H1 (cell line): ENCODE results near the gene OGFR. TPM values are rescaled to one million over a fixed set of nuclear protein-coding genes. Genes with fewer than 3 reads are reported as not detected.

Experiments
- CHD7 ChIP-seq: fragments of 300-600 bp; sonication (generic); IDR thresholded peaks from 2 replicates; pipeline ENCODE4 v1.7.1; 2012; ENCODE audit warnings: low read length, moderate library complexity, mild to moderate bottlenecking, inconsistent platforms; ENCODE audit not compliant: insufficient replicate concordance
- MAFK ChIP-seq: IDR thresholded peaks from 2 replicates; pipeline ENCODE4 v1.6.1; 2012; ENCODE audit warnings: low read depth, mild to moderate bottlenecking, improper control_type of control experiment, low read length
- POLR2A ChIP-seq, 2 experiments: IDR thresholded peaks; 1 replicate in 1 of 2; 2 replicates in 1 of 2; pipeline ENCODE4 v1.6.1; 2011; ENCODE audit warnings: low read depth in 2 of 2, low read length in 2 of 2, mild to moderate bottlenecking in 2 of 2; ENCODE audit errors: control extremely low read depth in 1 of 2
- RFX5 ChIP-seq: IDR thresholded peaks from 2 replicates; pipeline ENCODE4 v1.6.1; 2011; ENCODE audit warnings: low read depth, low read length, improper control_type of control experiment, borderline replicate concordance
- RNF2 ChIP-seq: fragments of 200-900, 300-1000 bp; sonication (generic); IDR thresholded peaks from 2 replicates; pipeline ENCODE4 v1.7.1; 2016; ENCODE audit warnings: borderline replicate concordance, low read depth, mild to moderate bottlenecking, antibody characterized with exemption, low read length; ENCODE audit not compliant: poor library complexity, severe bottlenecking; ENCODE audit errors: missing control alignments
- SAP30 ChIP-seq: fragments of 300-600 bp; sonication (generic); IDR thresholded peaks from 2 replicates; pipeline ENCODE4 v1.7.1; 2012; ENCODE audit warnings: low read length, moderate library complexity, mild to moderate bottlenecking, inconsistent platforms; ENCODE audit not compliant: insufficient read depth, insufficient replicate concordance
- polyA plus RNA-seq, 7 experiments: library from polyadenylated mRNA; depleted of rRNA in 3 of 7; stranded (reverse) in 5 of 7; unstranded in 2 of 7; fragments of >200 nt in 5 of 7; fragments of 200-250 nt in 2 of 7; gene quantifications; 1 replicate in 5 of 7; 2 replicates in 1 of 7; 4 replicates in 1 of 7; pipeline versions ENCODE4 v1.2.1 to v1.2.3, GENCODE V29; 2011 to 2013; ENCODE audit warnings: missing spikeins in 2 of 7, mixed read lengths in 2 of 7
- total RNA-seq: library from RNA; stranded (reverse); fragmentation: NEBNext Ultra II Directional; extraction: Animal tissue kit (Norgen Biotek cat#: 25700); gene quantifications from 2 replicates; pipeline ENCODE4 v1.2.1, GENCODE V29; 2021

Gene OGFR
- total and polyA plus RNA-seq, 2 of the 8 experiments (the other 6 are each of a cell fraction or from before 2014, with no cell fraction given): 13.9 to 25.1 TPM

GRCh38 chr20:62758226-62758912 lies 46.3 kb upstream of the OGFR start (continued):
- TF ChIP-seq CHD7 (no peak), RFX5 (no peak), SAP30 (no peak), RNF2 (no peak), POLR2A (IDR thresholded peaks at IDR 0.05; ENCODE audit: control extremely low read depth in 1 of 2, low read depth in 2 of 2, low read length in 2 of 2) (no peak), MAFK (no peak)
- TF ChIP-seq, all 59 proteins: peak for 0
